ENCODE measurements around the gene ZNF620. TPM values are rescaled to one million over a fixed set of nuclear protein-coding genes. Genes with fewer than 3 reads are reported as not detected.

The ZNF620 gene
- total RNA-seq, 4 donors from 2014 or later = 2.2 to 6.5 (median 2.5) TPM

DNA sequence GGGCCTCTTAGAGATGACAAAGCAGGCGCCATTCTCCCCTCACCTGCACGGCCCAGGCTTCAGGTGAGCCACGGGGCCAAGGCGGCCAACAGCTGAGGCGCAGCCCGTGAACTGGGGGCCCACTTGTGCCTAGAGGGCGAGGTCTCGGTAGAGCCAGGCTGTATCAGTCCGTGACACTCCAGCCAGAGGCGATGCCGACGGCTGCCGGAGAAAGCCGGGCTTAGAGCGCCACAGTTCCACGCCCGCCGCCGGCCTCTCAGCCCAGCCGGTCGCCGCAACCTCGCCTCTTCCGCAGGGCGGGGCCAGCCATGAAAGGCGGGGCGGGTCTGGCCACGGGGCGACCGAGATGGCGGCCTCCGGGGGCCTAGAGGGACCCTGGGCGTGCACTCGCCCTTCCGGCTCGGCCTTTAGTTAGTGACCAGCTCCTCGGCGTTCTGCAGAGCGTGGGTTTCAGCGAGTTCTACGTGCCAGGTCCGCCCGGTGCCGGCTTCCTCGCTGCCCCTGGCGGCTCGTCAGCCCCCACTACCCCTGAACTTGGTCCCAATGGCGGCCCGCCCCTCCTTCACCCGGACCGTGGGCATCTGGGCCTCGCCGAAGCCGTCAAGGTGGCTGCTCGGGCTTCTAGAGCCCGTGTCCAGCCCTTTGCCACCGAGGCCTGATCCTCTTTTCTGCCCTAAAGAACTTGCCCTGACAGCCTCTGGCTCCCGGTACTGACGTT, 18.9 kb downstream of the ZNF620 start, which contains the start of gene ZNF621:
Gene ZNF621 (plus strand): TSS at position 393 of the 718 bp plus-strand sequence. CDS start 881 bp downstream, outside the sequence.
- TF ChIP-seq POLR2A (IDR thresholded peaks at IDR 0.05; ENCODE audit: low read depth) = peak; percentile 62
- peak; percentile 90 to 96 for TF ChIP-seq POLR2AphosphoS5 (IDR thresholded peaks at IDR 0.05)
- no peak for TF ChIP-seq EP300 (IDR thresholded peaks at IDR 0.05)
- 10% methylated on average over 4 of the region's 59 CpGs for WGBS
- peak within 1 kb of the TSS; percentile 82 to 92 (median 90) for H3K27ac ChIP-seq (replicated peaks in 1 of 4)
- peak within 1 kb of the TSS; percentile 67 to 93 (median 82) for H3K4me3 ChIP-seq
- no peaks in the 10 kb centered on the region for H3K9me3 ChIP-seq
- no peaks in the 10 kb centered on the region for H3K27me3 ChIP-seq
- peaks cover 17 to 34% (median 22%) of the 10 kb centered on the region in 4 donors for H3K4me1 ChIP-seq
- intact Hi-C loops (cut with DNase I) = loop anchor here (5.0 kb wide), 2 partner anchors 47 to 67 kb away; partner anchors contain the start of genes RPL14 and ZNF619
- H3K36me3 ChIP-seq = peaks cover 15 to 37% (median 24%) of the 10 kb centered on the region in 4 donors
- peak; percentile 95 for DNase-seq (ENCODE audit: extremely low spot score)

GRCh38 chr3:40528426-40528825, 22.6 kb downstream of the ZNF620 start:
- H3K4me3 ChIP-seq = no peak overlapping the region
- DNase-seq (ENCODE audit: extremely low spot score) = no peak
- H3K9me3 ChIP-seq = peaks cover 0 to 21% (median 15%) of the 10 kb centered on the region in 4 donors
- peaks cover 52 to 74% (median 61%) of the 10 kb centered on the region in 4 donors for H3K36me3 ChIP-seq
- no peaks in the 10 kb centered on the region for H3K27me3 ChIP-seq
- intact Hi-C loops (cut with DNase I) = no loop called here
- WGBS = 92% methylated on average over 3 of the region's 3 CpGs
- TF ChIP-seq POLR2AphosphoS5 (IDR thresholded peaks at IDR 0.05) = no peak
- TF ChIP-seq, protein P1, sequence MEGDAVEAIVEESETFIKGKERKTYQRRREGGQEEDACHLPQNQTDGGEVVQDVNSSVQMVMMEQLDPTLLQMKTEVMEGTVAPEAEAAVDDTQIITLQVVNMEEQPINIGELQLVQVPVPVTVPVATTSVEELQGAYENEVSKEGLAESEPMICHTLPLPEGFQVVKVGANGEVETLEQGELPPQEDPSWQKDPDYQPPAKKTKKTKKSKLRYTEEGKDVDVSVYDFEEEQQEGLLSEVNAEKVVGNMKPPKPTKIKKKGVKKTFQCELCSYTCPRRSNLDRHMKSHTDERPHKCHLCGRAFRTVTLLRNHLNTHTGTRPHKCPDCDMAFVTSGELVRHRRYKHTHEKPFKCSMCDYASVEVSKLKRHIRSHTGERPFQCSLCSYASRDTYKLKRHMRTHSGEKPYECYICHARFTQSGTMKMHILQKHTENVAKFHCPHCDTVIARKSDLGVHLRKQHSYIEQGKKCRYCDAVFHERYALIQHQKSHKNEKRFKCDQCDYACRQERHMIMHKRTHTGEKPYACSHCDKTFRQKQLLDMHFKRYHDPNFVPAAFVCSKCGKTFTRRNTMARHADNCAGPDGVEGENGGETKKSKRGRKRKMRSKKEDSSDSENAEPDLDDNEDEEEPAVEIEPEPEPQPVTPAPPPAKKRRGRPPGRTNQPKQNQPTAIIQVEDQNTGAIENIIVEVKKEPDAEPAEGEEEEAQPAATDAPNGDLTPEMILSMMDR (IDR thresholded peaks at IDR 0.05) = no peak
- no peak for TF ChIP-seq POLR2A (IDR thresholded peaks at IDR 0.05; ENCODE audit: low read depth)
- TF ChIP-seq EP300 (IDR thresholded peaks at IDR 0.05) = no peak
- no peak overlapping the region for H3K27ac ChIP-seq (replicated peaks in 1 of 4)
- H3K4me1 ChIP-seq = peaks cover 17 to 34% (median 22%) of the 10 kb centered on the region in 4 donors

DNA sequence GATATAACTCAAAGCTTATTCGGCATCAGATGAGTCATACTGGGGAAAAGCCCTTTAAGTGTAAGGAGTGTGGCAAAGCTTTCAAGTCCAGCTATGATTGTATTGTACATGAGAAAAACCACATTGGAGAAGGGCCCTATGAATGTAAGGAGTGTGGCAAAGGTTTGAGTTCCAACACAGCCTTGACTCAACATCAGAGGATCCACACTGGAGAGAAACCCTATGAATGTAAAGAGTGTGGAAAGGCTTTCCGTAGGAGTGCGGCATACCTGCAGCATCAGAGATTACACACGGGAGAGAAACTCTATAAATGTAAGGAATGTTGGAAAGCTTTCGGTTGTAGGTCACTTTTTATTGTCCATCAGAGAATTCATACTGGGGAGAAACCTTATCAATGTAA, 26.4 kb downstream of the ZNF620 start:
- Histone ChIP-seq H3K4me3 (no peak overlapping the region), H3K36me3 (peaks cover 63 to 97% (median 87%) of the 10 kb centered on the region in 4 donors), H3K4me1 (peaks cover 0 to 2% (median 0%) of the 10 kb centered on the region in 4 donors), H3K27me3 (no peaks in the 10 kb centered on the region), H3K27ac (replicated peaks in 1 of 4) (no peak overlapping the region), H3K9me3 (peaks cover 0 to 21% (median 16%) of the 10 kb centered on the region in 4 donors)
- WGBS = 100% methylated on average over 5 of the region's 5 CpGs
- intact Hi-C loops (cut with DNase I) = no loop called here
- no peak for DNase-seq (ENCODE audit: extremely low spot score)
- TF ChIP-seq POLR2A (IDR thresholded peaks at IDR 0.05; ENCODE audit: low read depth) (no peak), POLR2AphosphoS5 (IDR thresholded peaks at IDR 0.05) (no peak), EP300 (IDR thresholded peaks at IDR 0.05) (no peak)
- TF ChIP-seq, protein P1 (IDR thresholded peaks at IDR 0.05) = no peak

DNA sequence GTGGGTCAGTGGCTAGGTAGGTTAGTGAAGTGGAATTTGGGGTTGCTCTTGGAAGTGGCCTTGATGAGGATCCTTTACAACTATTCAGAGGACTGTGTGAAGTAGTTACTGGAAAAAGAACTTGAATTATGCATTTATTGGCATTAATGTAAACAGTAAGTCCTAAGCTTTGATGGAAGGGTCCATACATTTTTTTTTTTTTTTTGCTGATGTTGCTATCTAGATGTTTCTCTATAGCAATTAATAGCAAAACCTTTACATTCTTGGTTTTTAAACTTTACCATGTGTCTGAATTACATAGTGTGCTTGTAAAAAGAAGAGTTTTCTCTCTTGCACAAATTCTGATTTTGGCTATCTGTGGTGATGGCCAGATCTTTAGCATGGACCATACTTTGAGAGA, 28.4 kb downstream of the ZNF620 start:
- no peak for TF ChIP-seq POLR2A (IDR thresholded peaks at IDR 0.05; ENCODE audit: low read depth)
- TF ChIP-seq, protein P1 (IDR thresholded peaks at IDR 0.05) = no peak
- no peak for TF ChIP-seq POLR2AphosphoS5 (IDR thresholded peaks at IDR 0.05)
- no peak for TF ChIP-seq EP300 (IDR thresholded peaks at IDR 0.05)
- H3K4me1 ChIP-seq = no peaks in the 10 kb centered on the region
- no peaks in the 10 kb centered on the region for H3K27me3 ChIP-seq
- no peak overlapping the region for H3K4me3 ChIP-seq
- intact Hi-C loops (cut with DNase I) = no loop called here
- H3K27ac ChIP-seq (replicated peaks in 1 of 4) = no peak overlapping the region
- H3K36me3 ChIP-seq = peaks cover 64 to 92% (median 81%) of the 10 kb centered on the region in 4 donors
- DNase-seq (ENCODE audit: extremely low spot score) = no peak
- peaks cover 0 to 35% (median 29%) of the 10 kb centered on the region in 4 donors for H3K9me3 ChIP-seq

DNA sequence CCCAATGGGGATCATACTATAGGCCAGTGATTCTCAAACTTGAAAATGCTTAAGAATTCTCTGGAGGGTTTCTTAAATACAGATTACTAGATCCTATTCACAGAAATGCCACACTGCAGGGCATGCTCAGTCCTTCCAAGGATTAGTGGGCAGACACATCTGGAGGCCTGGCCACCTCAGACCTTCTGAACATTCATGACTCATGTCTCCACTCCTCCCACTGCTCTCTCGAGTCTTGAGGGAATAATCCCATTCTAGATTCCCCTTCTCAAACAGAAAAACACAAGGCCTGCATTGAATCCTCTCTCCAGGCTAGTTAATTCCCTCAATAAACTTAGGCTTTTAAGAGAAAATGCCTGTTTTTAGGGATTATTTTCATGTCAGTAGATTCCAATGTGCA, 41.0 kb downstream of the ZNF620 start:
- Histone ChIP-seq H3K4me3 (no peak overlapping the region), H3K9me3 (no peaks in the 10 kb centered on the region), H3K36me3 (no peaks in the 10 kb centered on the region), H3K27ac (replicated peaks in 1 of 4) (no peak overlapping the region), H3K27me3 (no peaks in the 10 kb centered on the region), H3K4me1 (no peaks in the 10 kb centered on the region)
- DNase-seq (ENCODE audit: extremely low spot score) = no peak
- intact Hi-C loops (cut with DNase I) = no loop called here
- WGBS = 55% methylated on average over 1 of the region's 1 CpG
- no peak for TF ChIP-seq EP300 (IDR thresholded peaks at IDR 0.05)
